HUES6 (cell line): ENCODE results near the gene MTHFS.

Experiments
- H3K27ac ChIP-seq: 2 replicates; pipeline ENCODE4 v1.7.0; 2013; ENCODE audit warnings: low read depth, mild to moderate bottlenecking, low read length, inconsistent platforms
- H3K27me3 ChIP-seq: 2 replicates; pipeline ENCODE4 v1.6.1; 2013; ENCODE audit warnings: low read length; ENCODE audit not compliant: control insufficient read depth, insufficient read depth
- H3K36me3 ChIP-seq: 2 replicates; pipeline ENCODE4 v1.6.1; 2013; ENCODE audit warnings: low read length; ENCODE audit not compliant: control insufficient read depth, insufficient read depth
- H3K4me1 ChIP-seq: 2 replicates; pipeline ENCODE4 v1.6.1; 2013; ENCODE audit warnings: low read length; ENCODE audit not compliant: control insufficient read depth, insufficient read depth
- H3K4me3 ChIP-seq: 2 replicates; pipeline ENCODE4 v1.5.1; 2013; ENCODE audit warnings: low read depth, low read length
- H3K9ac ChIP-seq: one replicate; pipeline ENCODE4 v1.6.1; 2013; ENCODE audit warnings: mild to moderate bottlenecking, low read length
- H3K9me3 ChIP-seq: 2 replicates; pipeline ENCODE4 v1.6.1; 2013; ENCODE audit warnings: low read depth, low read length; ENCODE audit not compliant: control insufficient read depth, insufficient read depth

The MTHFS gene

DNA sequence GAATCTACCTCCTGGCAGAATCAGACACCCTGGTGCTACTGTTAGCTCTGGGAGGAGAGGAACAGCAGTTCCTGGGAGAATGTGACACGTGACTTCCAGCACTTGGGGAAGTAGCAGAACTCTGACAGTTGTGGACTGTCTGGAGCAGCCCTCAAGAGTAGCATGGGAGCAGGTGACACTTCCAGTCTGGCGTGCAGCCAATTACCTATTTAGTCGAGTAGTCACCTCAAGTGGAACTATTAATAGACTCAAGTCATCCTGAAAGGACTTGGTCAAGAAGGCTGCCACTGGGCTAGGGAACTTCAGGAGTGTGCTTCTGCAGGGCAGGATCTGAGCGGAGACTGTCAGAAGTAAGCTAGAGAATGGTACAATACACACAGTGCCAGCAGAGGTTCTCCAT lies 62.3 kb downstream of the MTHFS start:
- Histone ChIP-seq H3K27me3 (no peaks in the 10 kb centered on the region), H3K27ac (no peak overlapping the region), H3K36me3 (peaks cover 8% of the 10 kb centered on the region), H3K4me1 (no peaks in the 10 kb centered on the region), H3K4me3 (no peak overlapping the region), H3K9ac (no peak overlapping the region), H3K9me3 (no peaks in the 10 kb centered on the region)

DNA sequence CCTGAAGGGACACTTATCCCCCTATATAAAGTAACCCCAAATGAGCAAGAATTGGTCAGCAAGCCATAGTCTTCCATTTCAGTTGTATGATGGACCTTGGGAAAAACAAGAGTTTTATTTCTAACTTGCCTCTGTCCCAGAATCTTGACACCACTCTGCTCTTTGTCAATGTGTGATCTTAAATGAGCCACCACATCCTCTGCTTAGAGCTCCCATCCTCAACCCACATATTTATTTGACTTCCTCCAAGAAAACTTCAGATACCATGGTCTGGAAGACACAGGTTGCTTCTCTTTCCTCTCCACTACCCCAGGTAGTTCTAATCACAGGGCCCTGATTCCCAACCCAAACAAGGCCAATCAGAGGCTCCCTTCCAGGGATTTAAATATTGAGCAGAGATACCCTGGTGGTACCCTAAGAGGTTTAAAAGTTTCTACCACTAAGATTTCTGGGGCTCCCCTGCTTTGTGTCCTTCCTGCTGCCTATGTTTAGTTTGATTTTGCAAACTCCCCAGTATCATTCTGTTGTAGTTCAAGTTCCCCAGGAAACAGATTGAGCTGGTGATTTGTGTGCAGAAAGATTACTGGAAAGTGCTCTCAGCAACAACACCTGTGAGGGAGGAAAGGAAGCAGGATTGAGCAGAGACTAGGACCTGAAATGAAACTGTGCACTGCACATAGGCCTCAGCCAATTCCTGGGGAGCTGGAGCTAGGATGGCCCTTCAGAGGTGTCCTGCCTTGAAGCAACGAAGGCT lies 64.3 kb downstream of the MTHFS start:
- Histone ChIP-seq H3K9me3 (peaks cover 3% of the 10 kb centered on the region; the same call in 1 of the 2 replicates), H3K27me3 (no peaks in the 10 kb centered on the region), H3K36me3 (no peaks in the 10 kb centered on the region), H3K4me3 (no peak overlapping the region), H3K4me1 (no peaks in the 10 kb centered on the region), H3K9ac (no peak overlapping the region), H3K27ac (no peak overlapping the region)

- Histone ChIP-seq H3K36me3 (no peaks in the 10 kb centered on the region), H3K9me3 (peaks cover 3% of the 10 kb centered on the region; the same call in 1 of the 2 replicates), H3K27ac (no peak overlapping the region), H3K27me3 (no peaks in the 10 kb centered on the region), H3K4me1 (no peaks in the 10 kb centered on the region), H3K9ac (no peak overlapping the region), H3K4me3 (no peak overlapping the region)
These were observed 65.2 kb downstream of the MTHFS start for GRCh38 chr15:79831604-79832003.

GRCh38 chr15:79829950-79830349 lies 66.9 kb downstream of the MTHFS start:
- Histone ChIP-seq H3K4me1 (no peaks in the 10 kb centered on the region), H3K9ac (no peak overlapping the region), H3K27ac (no peak overlapping the region), H3K27me3 (no peaks in the 10 kb centered on the region), H3K36me3 (no peaks in the 10 kb centered on the region), H3K4me3 (no peak overlapping the region), H3K9me3 (peaks cover 3% of the 10 kb centered on the region; the same call in 1 of the 2 replicates)

DNA sequence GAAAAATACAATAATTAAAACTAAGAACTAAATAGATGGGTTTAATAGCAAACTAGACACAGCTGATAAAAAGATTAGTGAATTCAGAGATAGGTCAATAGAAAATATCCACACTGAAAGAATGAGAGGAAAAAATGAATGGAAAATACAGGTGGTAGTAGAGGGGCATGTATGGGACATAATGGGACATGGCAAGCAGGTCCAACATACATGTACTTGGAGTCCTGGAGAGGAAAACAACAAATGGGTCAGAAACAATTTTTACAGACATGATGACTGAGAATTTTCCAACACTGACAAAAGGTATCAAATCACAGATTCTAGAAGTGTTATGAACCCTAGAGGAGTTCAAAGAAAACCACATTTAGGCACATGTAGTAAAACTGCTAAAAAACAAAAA lies 68.4 kb downstream of the MTHFS start:
- Histone ChIP-seq H3K9ac (no peak overlapping the region), H3K27me3 (no peaks in the 10 kb centered on the region), H3K9me3 (peaks cover 3% of the 10 kb centered on the region; the same call in 1 of the 2 replicates), H3K4me3 (no peak overlapping the region), H3K27ac (no peak overlapping the region), H3K36me3 (no peaks in the 10 kb centered on the region), H3K4me1 (peaks cover 3% of the 10 kb centered on the region; the same call in 1 of the 2 replicates)

DNA sequence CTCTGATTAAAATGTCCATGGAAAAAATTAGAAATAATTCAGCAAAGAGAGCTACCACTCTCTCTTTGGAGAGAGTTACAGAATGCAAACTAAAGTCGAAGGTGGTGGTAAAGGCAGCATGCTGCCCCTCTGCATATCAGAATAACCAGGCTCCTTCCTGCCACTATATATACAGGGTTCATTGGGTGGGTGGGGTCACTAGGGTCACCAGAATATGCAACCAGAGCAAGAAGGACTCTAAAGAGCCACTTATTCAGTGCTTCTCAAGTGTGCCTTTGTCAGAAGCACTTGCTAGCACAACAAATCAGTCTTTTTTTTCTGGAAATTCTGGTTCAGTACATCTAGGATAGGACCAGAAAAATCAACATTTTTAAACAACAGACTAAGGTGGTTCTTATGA lies 70.0 kb downstream of the MTHFS start:
- Histone ChIP-seq H3K27me3 (no peaks in the 10 kb centered on the region), H3K27ac (no peak overlapping the region), H3K36me3 (no peaks in the 10 kb centered on the region), H3K4me3 (no peak overlapping the region), H3K9me3 (peaks cover 3% of the 10 kb centered on the region; the same call in 1 of the 2 replicates), H3K4me1 (peaks cover 3% of the 10 kb centered on the region; the same call in 1 of the 2 replicates), H3K9ac (no peak overlapping the region)

DNA sequence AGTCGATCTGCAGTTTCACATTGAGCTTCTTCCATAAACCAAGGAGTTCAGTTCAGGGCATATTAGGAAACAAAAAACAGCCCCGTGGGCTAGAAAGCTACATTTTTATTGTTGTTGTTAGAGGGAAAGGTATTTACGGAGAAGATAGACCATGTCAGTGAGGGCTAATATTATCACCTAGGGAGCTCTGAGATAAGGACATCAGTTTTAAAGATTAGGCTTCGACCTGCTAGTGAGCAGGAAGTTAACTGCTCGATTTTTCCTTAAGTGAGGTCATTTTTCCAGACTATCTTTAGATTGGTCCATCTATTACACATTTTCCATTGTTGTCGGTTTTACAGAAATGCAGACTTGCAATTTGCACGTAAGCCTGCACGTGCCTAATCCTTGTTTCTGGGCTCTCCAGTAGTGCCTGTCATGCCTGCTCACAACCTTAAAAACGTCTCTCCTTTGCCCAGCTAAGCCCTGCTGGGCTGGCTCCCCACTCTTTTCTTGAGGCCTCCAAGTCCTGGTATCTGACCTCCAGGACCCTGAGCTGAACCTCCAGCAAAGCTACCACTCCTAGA lies 72.6 kb downstream of the MTHFS start:
- Histone ChIP-seq H3K9ac (no peak overlapping the region), H3K9me3 (peaks cover 12% of the 10 kb centered on the region), H3K27ac (no peak overlapping the region), H3K4me1 (peaks cover 3% of the 10 kb centered on the region; the same call in 1 of the 2 replicates), H3K36me3 (no peaks in the 10 kb centered on the region), H3K27me3 (no peaks in the 10 kb centered on the region), H3K4me3 (no peak overlapping the region)

- no peak overlapping the region for H3K9ac ChIP-seq
- H3K4me1 ChIP-seq: peaks cover 3% of the 10 kb centered on the region
- peaks cover 12% of the 10 kb centered on the region for H3K9me3 ChIP-seq
- H3K27ac ChIP-seq: no peak overlapping the region
- H3K36me3 ChIP-seq: no peaks in the 10 kb centered on the region
- H3K4me3 ChIP-seq: no peak overlapping the region
- no peaks in the 10 kb centered on the region for H3K27me3 ChIP-seq
These were observed 76.0 kb downstream of the MTHFS start for GRCh38 chr15:79820820-79821219.

- Histone ChIP-seq H3K36me3 (no peaks in the 10 kb centered on the region), H3K27ac (no peak overlapping the region), H3K4me1 (peaks cover 3% of the 10 kb centered on the region), H3K27me3 (no peaks in the 10 kb centered on the region), H3K9me3 (peaks cover 12% of the 10 kb centered on the region), H3K4me3 (no peak overlapping the region), H3K9ac (no peak overlapping the region)
These were observed 76.6 kb downstream of the MTHFS start for GRCh38 chr15:79820176-79820575.

- no peaks in the 10 kb centered on the region for H3K36me3 ChIP-seq
- no peak overlapping the region for H3K9ac ChIP-seq
- H3K27ac ChIP-seq: no peak overlapping the region
- H3K9me3 ChIP-seq: peaks cover 12% of the 10 kb centered on the region
- H3K4me3 ChIP-seq: no peak overlapping the region
- no peaks in the 10 kb centered on the region for H3K27me3 ChIP-seq
- no peaks in the 10 kb centered on the region; the same call in 1 of the 2 replicates for H3K4me1 ChIP-seq
These were observed 80.2 kb downstream of the MTHFS start for GRCh38 chr15:79816571-79816970.

- H3K27me3 ChIP-seq: no peaks in the 10 kb centered on the region
These were observed 81.3 kb downstream of the MTHFS start for GRCh38 chr15:79815468-79815867.

More at GRCh38 chr15:79815468-79815867, 81.3 kb downstream of the MTHFS start:
- H3K9ac ChIP-seq: no peak overlapping the region
- no peaks in the 10 kb centered on the region for H3K36me3 ChIP-seq
- no peak overlapping the region for H3K4me3 ChIP-seq
- H3K4me1 ChIP-seq: no peaks in the 10 kb centered on the region; the same call in 1 of the 2 replicates
- peaks cover 9% of the 10 kb centered on the region for H3K9me3 ChIP-seq
- no peak overlapping the region for H3K27ac ChIP-seq
